Lung (tissue), 12 donors: Measurements from ENCODE around the gene PSPH. TPM values are rescaled to one million over a fixed set of nuclear protein-coding genes. Genes with fewer than 3 reads are reported as not detected.
A peak's percentile ranks its signal among the peaks of the same experiment; 100 is the strongest.

Experiments
- ATAC-seq: fragments of 200-7000 bp; cut with Tn5 transposase; one replicate; pipeline ENCODE4 v1.9.1; 2020; ENCODE audit warnings: moderate number of reproducible peaks; ENCODE audit not compliant: insufficient read depth, low FRiP score
- DNase-seq, 3 donors: peaks; one replicate each; pipeline ENCODE4 v3.0.0-alpha.2; 2013 to 2017
- H3K27ac ChIP-seq, 2 donors: one replicate each; pipeline ENCODE4 v1.5.1; 2013; ENCODE audit warnings: mild to moderate bottlenecking in 2 of 2, moderate library complexity in 2 of 2, control low read depth in 1 of 2, inconsistent platforms in 1 of 2, low read depth in 1 of 2, low read length in 1 of 2
- H3K27me3 ChIP-seq, 3 donors: one replicate each; pipeline ENCODE4 v1.5.1; 2013; ENCODE audit warnings: low read length in 2 of 3; ENCODE audit not compliant: control insufficient read depth in 3 of 3, insufficient read depth in 3 of 3
- H3K36me3 ChIP-seq, 4 donors: one replicate each; pipeline ENCODE4 v1.5.1; 2013; ENCODE audit warnings: low read length in 4 of 4, mild to moderate bottlenecking in 1 of 4, moderate library complexity in 1 of 4; ENCODE audit not compliant: control insufficient read depth in 4 of 4, insufficient read depth in 4 of 4
- H3K4me1 ChIP-seq, 5 donors: one replicate each; pipeline ENCODE4 v1.5.1; 2013; ENCODE audit warnings: low read length in 5 of 5, mild to moderate bottlenecking in 2 of 5, moderate library complexity in 1 of 5; ENCODE audit not compliant: control insufficient read depth in 5 of 5, insufficient read depth in 5 of 5
- H3K4me3 ChIP-seq: one replicate; pipeline ENCODE4 v1.5.1; 2013; ENCODE audit warnings: mild to moderate bottlenecking, control low read depth, moderate library complexity
- H3K9ac ChIP-seq, 2 donors: one replicate each; pipeline ENCODE4 v1.5.1; 2013; ENCODE audit warnings: low read length in 2 of 2, control low read depth in 1 of 2; ENCODE audit not compliant: insufficient read depth in 1 of 2
- H3K9me3 ChIP-seq, 4 donors: one replicate each; pipeline ENCODE4 v1.5.1; 2013; ENCODE audit warnings: low read length in 3 of 4, mild to moderate bottlenecking in 1 of 4, moderate library complexity in 1 of 4; ENCODE audit not compliant: control insufficient read depth in 4 of 4, insufficient read depth in 3 of 4
- CTCF ChIP-seq: IDR thresholded peaks from 2 replicates; pipeline ENCODE4 v1.5.1; 2012; ENCODE audit warnings: mild to moderate bottlenecking; ENCODE audit errors: control extremely low read depth, extremely low read depth
- WGBS, 2 donors: extraction: QIAGEN DNeasy Blood & Tissue Kit; methylation state at CpG; one replicate each; pipeline ENCODE4 v1.1.7; 2013; 5-methylcytosine and 5-hydroxymethylcytosine counted together
- polyA plus RNA-seq, 2 donors: library from polyadenylated mRNA; stranded (reverse); fragments of 200-250 nt; gene quantifications; one replicate each; pipeline ENCODE4 v1.2.1, GENCODE V29; 2013
- total RNA-seq, 2 donors: library from RNA; depleted of rRNA in 1 of 2; stranded (reverse); fragments of >200 nt in 1 of 2; gene quantifications; one replicate each; pipeline ENCODE4 v1.2.1, GENCODE V29; 2014 to 2021
- donor health status: control.
- donor health status: control.
- donor health status: Bipolar disorder and iron deficiency.
- donor health status: healthy.
- donor health status: DM: yes; HTN: yes; CAD: no.

The PSPH gene
- total and polyA plus RNA-seq, 4 donors: 5.9 to 18.5 (median 12.3) TPM

- 0% methylated on average over 48 to 49 of the region's 49 CpGs for WGBS, 2 donors
- H3K27ac ChIP-seq: peak within 1 kb of the TSS; percentile 85 to 94
- peaks cover 12 to 23% (median 19%) of the 10 kb centered on the region in 4 donors for H3K36me3 ChIP-seq
Observed at GRCh38 chr7:56063882-56064625, 12.8 kb upstream of the PSPH start, which contains the start of gene SUMF2. Gene SUMF2, plus strand, starts transcription at chr7:56064286. Its CDS starts 26 bp downstream, at chr7:56064312.

GRCh38 chr7:56063500-56063881, 12.2 kb upstream of the PSPH start:
- peaks cover 0 to 9% (median 0%) of the 10 kb centered on the region in 5 donors for H3K4me1 ChIP-seq
- H3K4me3 ChIP-seq: no peak overlapping the region
- no peak for TF ChIP-seq CTCF

More at GRCh38 chr7:56063882-56064625, 12.8 kb upstream of the PSPH start, which contains the start of gene SUMF2:
- H3K4me3 ChIP-seq: peak within 1 kb of the TSS; percentile 85
- ATAC-seq: peak; percentile 96
- H3K9ac ChIP-seq: peak within 1 kb of the TSS; percentile 75 to 81
- TF ChIP-seq CTCF: no peak
- DNase-seq: peak; percentile 94 to 96 (median 96)
- H3K27me3 ChIP-seq: no peaks in the 10 kb centered on the region
- H3K4me1 ChIP-seq: peaks cover 0 to 9% (median 0%) of the 10 kb centered on the region in 5 donors
- H3K9me3 ChIP-seq: no peaks in the 10 kb centered on the region

GRCh38 chr7:56062382-56062781, 11.1 kb upstream of the PSPH start:
- no peak for ATAC-seq

More at GRCh38 chr7:56063500-56063881, 12.2 kb upstream of the PSPH start:
- Histone ChIP-seq H3K9me3 (no peaks in the 10 kb centered on the region), H3K27ac (peak overlapping the region in 1 of 2 donors; percentile 94), H3K27me3 (no peaks in the 10 kb centered on the region), H3K9ac (no peak overlapping the region), H3K36me3 (peaks cover 13 to 25% (median 20%) of the 10 kb centered on the region in 4 donors)
- ATAC-seq: no peak
- WGBS, 2 donors: 75 to 77% methylated on average over 7 of the region's 7 CpGs
- DNase-seq: no peak

More at GRCh38 chr7:56062382-56062781, 11.1 kb upstream of the PSPH start:
- no peaks in the 10 kb centered on the region for H3K9me3 ChIP-seq
- DNase-seq: no peak
- no peak overlapping the region for H3K4me3 ChIP-seq
- TF ChIP-seq CTCF: no peak
- 76 to 78% methylated on average over 2 of the region's 2 CpGs for WGBS, 2 donors
- peaks cover 0 to 9% (median 0%) of the 10 kb centered on the region in 5 donors for H3K4me1 ChIP-seq
- peak overlapping the region in 1 of 2 donors; percentile 68 for H3K27ac ChIP-seq
- no peak overlapping the region for H3K9ac ChIP-seq
- no peaks in the 10 kb centered on the region for H3K27me3 ChIP-seq
- H3K36me3 ChIP-seq: peaks cover 17 to 31% (median 24%) of the 10 kb centered on the region in 4 donors
